ENCODE results near the gene MCC. TPM values are rescaled to one million over a fixed set of nuclear protein-coding genes. Genes with fewer than 3 reads are reported as not detected.

MCC gene
- total RNA-seq, 1 experiment from 2014 or later: 0.60 TPM

GRCh38 chr5:113299591-113299990 is 188.7 kb downstream of the MCC start:
- no TSS peak for BruUV-seq (replicated peaks)
- intact Hi-C loops (cut with micrococcal nuclease; ENCODE audit: unreplicated experiment): no loop called here
- Histone ChIP-seq H3K36me3 (ENCODE audit: insufficient read depth, low read length, poor library complexity, severe bottlenecking) (no peaks in the 10 kb centered on the region), H3K27ac (ENCODE audit: low read depth, low read length, poor library complexity, severe bottlenecking) (no peak overlapping the region), H3K27me3 (replicated peaks; ENCODE audit: insufficient read depth, low read depth, low read length, poor library complexity) (peaks cover 15% of the 10 kb centered on the region), H3K4me1 (ENCODE audit: insufficient read depth, low read length, poor library complexity, severe bottlenecking) (no peaks in the 10 kb centered on the region), H3K9me3 (ENCODE audit: low read depth, low read length, poor library complexity, severe bottlenecking) (no peaks in the 10 kb centered on the region), H3K4me3 (ENCODE audit: low read depth, low read length, poor library complexity, severe bottlenecking) (no peak overlapping the region)
- POLR2A ChIA-PET (ENCODE audit: low non-redundant PET): no interaction called here
- CTCF ChIA-PET: no interaction called here
- no peak for TF ChIP-seq EZH2 (IDR thresholded peaks at IDR 0.05; ENCODE audit: borderline replicate concordance, low read depth, low read length, poor library complexity, severe bottlenecking)
- TF ChIP-seq CTCF (conservative IDR thresholded peaks at IDR 0.05; ENCODE audit: low read depth, low read length): no peak
- no peak for DNase-seq (ENCODE audit: low spot score)

DNA sequence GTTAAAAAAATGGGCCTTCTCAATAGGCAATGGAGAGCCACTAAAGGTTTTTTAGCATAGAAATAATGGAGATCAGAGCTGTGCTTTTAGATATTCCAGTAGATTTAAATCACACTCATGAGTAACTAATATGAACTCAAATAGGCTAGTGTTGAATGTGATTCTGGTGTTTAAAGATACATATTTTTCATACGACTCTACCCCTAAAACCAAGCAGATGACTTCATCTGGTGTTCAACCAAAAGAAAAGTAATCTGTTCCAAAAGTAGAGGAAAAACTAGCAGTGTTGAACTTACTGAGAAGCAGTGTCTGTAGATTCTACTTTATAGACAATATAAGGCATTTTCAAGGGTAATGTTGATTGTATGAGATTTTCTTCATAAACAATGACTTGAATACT is 191.6 kb downstream of the MCC start:
- CTCF ChIA-PET: no interaction called here
- no TSS peak for BruUV-seq (replicated peaks)
- H3K27me3 ChIP-seq (replicated peaks; ENCODE audit: insufficient read depth, low read depth, low read length, poor library complexity): peaks cover 36% of the 10 kb centered on the region
- POLR2A ChIA-PET (ENCODE audit: low non-redundant PET): no interaction called here
- no peaks in the 10 kb centered on the region for H3K36me3 ChIP-seq (ENCODE audit: insufficient read depth, low read length, poor library complexity, severe bottlenecking)
- TF ChIP-seq EZH2 (IDR thresholded peaks at IDR 0.05; ENCODE audit: borderline replicate concordance, low read depth, low read length, poor library complexity, severe bottlenecking) (no peak), CTCF (conservative IDR thresholded peaks at IDR 0.05; ENCODE audit: low read depth, low read length) (no peak)
- peaks cover 6% of the 10 kb centered on the region for H3K4me1 ChIP-seq (ENCODE audit: insufficient read depth, low read length, poor library complexity, severe bottlenecking)
- H3K4me3 ChIP-seq (ENCODE audit: low read depth, low read length, poor library complexity, severe bottlenecking): no peak overlapping the region
- H3K27ac ChIP-seq (ENCODE audit: low read depth, low read length, poor library complexity, severe bottlenecking): no peak overlapping the region
- DNase-seq (ENCODE audit: low spot score): no peak
- H3K9me3 ChIP-seq (ENCODE audit: low read depth, low read length, poor library complexity, severe bottlenecking): no peaks in the 10 kb centered on the region
- intact Hi-C loops (cut with micrococcal nuclease; ENCODE audit: unreplicated experiment): no loop called here

DNA sequence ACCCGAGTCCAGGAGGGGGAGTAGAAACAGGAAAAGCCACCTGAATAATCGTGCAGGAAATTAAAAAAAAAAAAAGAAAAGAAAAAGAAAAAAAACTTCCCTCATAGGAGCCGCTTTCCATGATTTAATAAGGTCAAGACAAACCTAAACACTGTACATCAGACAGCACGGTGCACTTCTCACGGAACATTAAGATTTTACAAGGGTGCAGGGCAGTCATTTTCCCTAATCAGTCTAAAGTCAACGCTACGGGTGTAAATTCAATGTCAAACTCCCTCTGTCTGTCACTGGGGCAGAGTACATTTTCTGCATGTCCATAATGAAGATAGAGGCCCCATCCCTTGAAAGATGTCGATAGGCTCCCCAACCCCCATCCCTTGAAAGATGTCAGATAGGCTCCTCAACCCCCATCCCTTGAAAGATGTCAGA is 193.1 kb downstream of the MCC start:
- Histone ChIP-seq H3K4me1 (ENCODE audit: insufficient read depth, low read length, poor library complexity, severe bottlenecking) (peaks cover 6% of the 10 kb centered on the region), H3K27ac (ENCODE audit: low read depth, low read length, poor library complexity, severe bottlenecking) (no peak overlapping the region), H3K36me3 (ENCODE audit: insufficient read depth, low read length, poor library complexity, severe bottlenecking) (no peaks in the 10 kb centered on the region), H3K27me3 (replicated peaks; ENCODE audit: insufficient read depth, low read depth, low read length, poor library complexity) (peaks cover 51% of the 10 kb centered on the region), H3K4me3 (ENCODE audit: low read depth, low read length, poor library complexity, severe bottlenecking) (peak overlapping the region; percentile 50), H3K9me3 (ENCODE audit: low read depth, low read length, poor library complexity, severe bottlenecking) (no peaks in the 10 kb centered on the region)
- no TSS peak for BruUV-seq (replicated peaks)
- CTCF ChIA-PET: interaction anchor here (0.7 kb wide), 1 partner anchor 194 kb away, joined by 5 read pairs; no protein-coding TSS in a partner anchor
- intact Hi-C loops (cut with micrococcal nuclease; ENCODE audit: unreplicated experiment): no loop called here
- POLR2A ChIA-PET (ENCODE audit: low non-redundant PET): no interaction called here
- no peak for TF ChIP-seq EZH2 (IDR thresholded peaks at IDR 0.05; ENCODE audit: borderline replicate concordance, low read depth, low read length, poor library complexity, severe bottlenecking)
- no peak for TF ChIP-seq CTCF (conservative IDR thresholded peaks at IDR 0.05; ENCODE audit: low read depth, low read length)
- no peak for DNase-seq (ENCODE audit: low spot score)

Data from A673 (cell line).